GM12878 (cell line): Measurements from ENCODE around the gene TNIP1. TPM values are rescaled to one million over a fixed set of nuclear protein-coding genes. Genes with fewer than 3 reads are reported as not detected.
A peak's percentile ranks its signal among the peaks of the same experiment; 100 is the strongest.

Experiments used
- ATAC-seq: fragments of 200-7000 bp; cut with Tn5 transposase; 3 replicates; pipeline ENCODE4 v1.9.1; 2020; ENCODE audit warnings: mild to moderate bottlenecking, moderate library complexity
- BruUV-seq: library from RNA; stranded (reverse); fragments of 400-500 nt; replicated peaks from 2 replicates; lab custom pipeline; 2021; lab: Mats Ljungman, UMichigan
- CTCF ChIA-PET: fragments of 300-600 bp; sonication (Branson Sonifier 250); formaldehyde crosslinking; extraction: SDS; loops from one replicate; lab custom pipeline; 2021; ENCODE audit warnings: inconsistent platforms; lab: Yijun Ruan, JAX
- POLR2A ChIA-PET: fragments of 350-600 bp; formaldehyde crosslinking; extraction: SDS; loops from one replicate; lab custom pipeline; 2021; ENCODE audit warnings: inconsistent platforms; lab: Charles Lee
- RAD21 ChIA-PET: fragments of 300-600 bp; sonication (Branson Sonifier 250); formaldehyde crosslinking; loops from one replicate; lab custom pipeline; 2023; ENCODE audit warnings: antibody characterized with exemption; ENCODE audit not compliant: unreplicated experiment; lab: Charles Lee
- SMC1A ChIA-PET: fragments of 300-600 bp; sonication (Branson Sonifier 250); formaldehyde crosslinking; loops from one replicate; lab custom pipeline; 2023; ENCODE audit not compliant: unreplicated experiment, uncharacterized antibody; lab: Charles Lee
- DNase-seq: peaks from one replicate; pipeline ENCODE4 v3.0.0-alpha.2; 2011; ENCODE audit warnings: low read depth, low spot score
- FAIRE-seq: peaks from 3 replicates; lab custom pipeline; 2011; peaks lifted over from hg19 to GRCh38; lab: Jason Lieb, UNC
- H2AFZ ChIP-seq: 2 replicates; pipeline ENCODE4 v1.6.0; 2011; ENCODE audit warnings: low read depth, low read length, control low read depth; ENCODE audit not compliant: control insufficient read depth
- H3K27ac ChIP-seq: 2 replicates; pipeline ENCODE4 v1.5.1; 2011; ENCODE audit warnings: control low read depth; ENCODE audit not compliant: control insufficient read depth, insufficient read depth
- H3K27me3 ChIP-seq, 2 experiments: replicated peaks in 1 of 2; 2 replicates each; pipeline versions ENCODE4 v1.6.0 to v1.6.1; 2011; ENCODE audit warnings: low read length in 1 of 2; ENCODE audit not compliant: control insufficient read depth in 2 of 2, insufficient read depth in 2 of 2
- H3K36me3 ChIP-seq, 2 experiments: 2 replicates each; pipeline ENCODE4 v1.5.1; 2011; ENCODE audit warnings: low read length in 1 of 2; ENCODE audit not compliant: control insufficient read depth in 2 of 2, insufficient read depth in 2 of 2
- H3K4me1 ChIP-seq: 2 replicates; pipeline ENCODE4 v1.6.1; 2011; ENCODE audit warnings: mild to moderate bottlenecking, low read length, moderate library complexity, mixed read lengths; ENCODE audit not compliant: control insufficient read depth, insufficient read depth
- H3K4me2 ChIP-seq: 2 replicates; pipeline ENCODE4 v1.6.0; 2011; ENCODE audit warnings: control low read depth; ENCODE audit not compliant: control insufficient read depth, insufficient read depth
- H3K4me3 ChIP-seq: fragments of 200-600 bp; sonication (generic); 2 replicates; pipeline ENCODE4 v1.5.1; 2016
- H3K79me2 ChIP-seq: 2 replicates; pipeline ENCODE4 v1.6.0; 2011; ENCODE audit warnings: low read length; ENCODE audit not compliant: control insufficient read depth, insufficient read depth
- H3K9ac ChIP-seq: 2 replicates; pipeline ENCODE4 v1.8.0; 2011; ENCODE audit warnings: low read length, control low read depth, mixed read lengths; ENCODE audit not compliant: control insufficient read depth, insufficient read depth
- H3K9me3 ChIP-seq: replicated peaks from 3 replicates; pipeline ENCODE4 v1.5.1; 2011; ENCODE audit warnings: mild to moderate bottlenecking, low read length; ENCODE audit not compliant: control insufficient read depth, insufficient read depth
- H4K20me1 ChIP-seq: 2 replicates; pipeline ENCODE4 v1.6.0; 2011; ENCODE audit not compliant: control insufficient read depth, insufficient read depth
- BCL11A ChIP-seq: IDR thresholded peaks from 2 replicates; pipeline ENCODE4 v1.6.1; 2011; ENCODE audit warnings: low read depth, low read length
- BCL3 ChIP-seq: IDR thresholded peaks from 2 replicates; pipeline ENCODE4 v1.6.1; 2011; ENCODE audit warnings: borderline replicate concordance, low read depth, mild to moderate bottlenecking, moderate library complexity, low read length; ENCODE audit not compliant: insufficient read depth, poor library complexity, severe bottlenecking
- BHLHE40 ChIP-seq, 2 experiments: fragments of 450-650 bp in 1 of 2; IDR thresholded peaks; 2 replicates each; pipeline ENCODE4 v1.6.1; 2011 to 2017; ENCODE audit warnings: low read depth in 2 of 2, borderline replicate concordance in 1 of 2, improper control_type of control experiment in 1 of 2, low read length in 1 of 2, mild to moderate bottlenecking in 1 of 2
- CHD2 ChIP-seq: IDR thresholded peaks from 2 replicates; pipeline ENCODE4 v1.6.1; 2011; ENCODE audit warnings: low read depth, low read length, improper control_type of control experiment, borderline replicate concordance
- CREB1 ChIP-seq: IDR thresholded peaks from 2 replicates; pipeline ENCODE4 v1.6.1; 2012; ENCODE audit warnings: low read depth, mild to moderate bottlenecking, inconsistent platforms
- EED ChIP-seq: sonication (generic); IDR thresholded peaks from 2 replicates; pipeline ENCODE4 v1.6.1; 2016; ENCODE audit warnings: antibody characterized with exemption, low read depth
- EP300 ChIP-seq, 2 experiments: fragments of 150-350 bp in 1 of 2; IDR thresholded peaks; 2 replicates each; pipeline ENCODE4 v1.6.1; 2011 to 2012; ENCODE audit warnings: low read depth in 2 of 2, low read length in 2 of 2, borderline replicate concordance in 1 of 2, improper control_type of control experiment in 1 of 2, inconsistent platforms in 1 of 2; ENCODE audit not compliant: control insufficient read depth in 1 of 2
- FOXM1 ChIP-seq: IDR thresholded peaks from 2 replicates; pipeline ENCODE4 v1.6.1; 2012; ENCODE audit warnings: low read depth, mild to moderate bottlenecking, inconsistent platforms, low read length, moderate library complexity
- HCFC1 ChIP-seq: fragments of 150-350 bp; IDR thresholded peaks from 2 replicates; pipeline ENCODE4 v1.6.1; 2014; ENCODE audit warnings: low read length
- IKZF1 ChIP-seq: fragments of 450-650 bp; conservative IDR thresholded peaks from 2 replicates; pipeline ENCODE4 v1.6.1; 2017; ENCODE audit warnings: antibody characterized with exemption, mild to moderate bottlenecking
- IKZF2 ChIP-seq, 2 experiments: fragments of 450-650 bp; IDR thresholded peaks; 2 replicates each; pipeline ENCODE4 v1.6.1; 2017; ENCODE audit warnings: mild to moderate bottlenecking in 2 of 2, moderate library complexity in 2 of 2
- KAT2A ChIP-seq: conservative IDR thresholded peaks from 2 replicates; pipeline ENCODE4 v1.6.1; 2011; ENCODE audit warnings: low read depth, low read length; ENCODE audit not compliant: control insufficient read depth
- MTA3 ChIP-seq: IDR thresholded peaks from 2 replicates; pipeline ENCODE4 v1.6.1; 2012; ENCODE audit warnings: low read length, inconsistent platforms, borderline replicate concordance
- PML ChIP-seq: IDR thresholded peaks from 2 replicates; pipeline ENCODE4 v1.6.1; 2012; ENCODE audit warnings: low read length, inconsistent platforms
- POLR2AphosphoS5 ChIP-seq: IDR thresholded peaks from 2 replicates; pipeline ENCODE4 v1.6.1; 2011; ENCODE audit warnings: mild to moderate bottlenecking, low read length, inconsistent platforms
- RB1 ChIP-seq: fragments of 450-650 bp; formaldehyde crosslinking; IDR thresholded peaks from 2 replicates; pipeline ENCODE4 v1.6.1; 2017; ENCODE audit warnings: mild to moderate bottlenecking, borderline replicate concordance
- RCOR1 ChIP-seq: conservative IDR thresholded peaks from 2 replicates; pipeline ENCODE4 v1.6.1; 2012; ENCODE audit warnings: low read depth, low read length, improper control_type of control experiment
- RELB ChIP-seq: fragments of 450-650 bp; IDR thresholded peaks from 2 replicates; pipeline ENCODE4 v1.6.1; 2017; ENCODE audit warnings: low read depth, mild to moderate bottlenecking, moderate library complexity
- WGBS: methylation state at CpG from one replicate; pipeline ENCODE4 v1.1.6; 2016; ENCODE audit warnings: low lambda C conversion rate; ENCODE audit not compliant: insufficient replicate concordance, insufficient coverage; ENCODE audit errors: missing lambda C conversion rate; 5-methylcytosine and 5-hydroxymethylcytosine counted together
- in situ Hi-C: fragments of 300-500 bp; cut with MboI; formaldehyde crosslinking; loops from 9 replicates; pipeline ENCODE4 v1.14.3; 2018; ENCODE audit warnings: mixed read lengths
- intact Hi-C: fragments of 100-400 bp; cut with micrococcal nuclease; formaldehyde crosslinking; loops from one replicate; pipeline ENCODE4 v1.14.2; 2022; ENCODE audit not compliant: unreplicated experiment
- polyA plus RNA-seq, 11 experiments: library from polyadenylated mRNA; depleted of rRNA in 4 of 11; unstranded in 6 of 11; stranded (reverse) in 5 of 11; fragments of >200 nt; fragmentation: Nextera tagmentation in 4 of 11; fragmentation: Illumina TruSeq in 1 of 11; extraction: Ambion mirVana in 4 of 11; extraction: Trizol in 1 of 11; gene quantifications; 1 replicate in 1 of 11; 2 replicates in 10 of 11; pipeline versions ENCODE4 v1.2.1 to v1.2.3, GENCODE V29; 2011 to 2016; ENCODE audit warnings: inconsistent platforms in 2 of 11, missing spikeins in 2 of 11, low read depth in 1 of 11
- total RNA-seq, 4 experiments: library from RNA; depleted of rRNA in 3 of 4; stranded (reverse); fragments of >200 nt in 3 of 4; fragmentation: Illumina TruSeq in 1 of 4; extraction: Trizol in 1 of 4; gene quantifications; 2 replicates each; pipeline versions ENCODE4 v1.2.1 to v1.2.3, GENCODE V29; 2013 to 2021

The TNIP1 gene
- total and polyA plus RNA-seq, 10 of the 15 experiments (the other 5 are each of a cell fraction or from before 2014, with no cell fraction given): 4.4 to 279 (median 150) TPM

- Histone ChIP-seq H3K9me3 (no peaks in the 10 kb centered on the region), H3K4me1 (peaks cover 78% of the 10 kb centered on the region), H4K20me1 (no peaks in the 10 kb centered on the region), H3K27ac (peak overlapping the region; percentile 98), H3K27me3 (no peaks in the 10 kb centered on the region), H3K4me2 (peak overlapping the region; percentile 87; the same call in 1 of the 2 replicates), H3K79me2 (peaks cover 16% of the 10 kb centered on the region), H3K9ac (peak overlapping the region; percentile 69; the same call in 1 of the 2 replicates), H3K36me3 (peaks cover 4 to 13% of the 10 kb centered on the region in 2 experiments; a peak in 3 of 4 replicates), H3K4me3 (no peak overlapping the region), H2AFZ (no peak overlapping the region)
- CTCF ChIA-PET: interaction anchor here (0.9 to 6.3 kb wide), 5 partner anchors 12 to 47 kb away, joined by 3 to 78 read pairs (median 15); no protein-coding TSS in a partner anchor
- RAD21 ChIA-PET: interaction anchor here (1.1 to 5.7 kb wide), 7 partner anchors 11 to 58 kb away, joined by 3 to 94 read pairs (median 4); partner anchors contain the start of gene TNIP1
- POLR2A ChIA-PET: interaction anchor here (0.9 to 8.2 kb wide), 6 partner anchors 15 to 55 kb away, joined by 3 to 222 read pairs (median 4); partner anchors contain the start of gene TNIP1
- 61% methylated on average over 5 of the region's 5 CpGs for WGBS
- intact Hi-C loops: no loop called here
- no TSS peak for BruUV-seq
- FAIRE-seq (no peak), DNase-seq (no peak), ATAC-seq (peak; percentile 16)
- in situ Hi-C loops: no loop called here
- SMC1A ChIA-PET: interaction anchor here (0.7 to 6.0 kb wide), 16 partner anchors 11 to 118 kb away, joined by 3 to 125 read pairs (median 4); partner anchors contain the start of gene TNIP1
- peak; percentile 28 to 46; a peak in 2 of 4 replicates for TF ChIP-seq IKZF2 (IDR thresholded peaks at IDR 0.05)
- TF ChIP-seq BHLHE40 (IDR thresholded peaks at IDR 0.05; ENCODE audit: borderline replicate concordance in 1 of 2, low read depth in 2 of 2, low read length in 1 of 2): no peak
- peak; percentile 39 for TF ChIP-seq RELB
- TF ChIP-seq RB1: no peak
- TF ChIP-seq FOXM1: 0 out of 2 replicates have a peak, but pooled peaks have one; percentile 16
- peak; percentile 54 for TF ChIP-seq BCL3
- TF ChIP-seq PML: 0 out of 2 replicates have a peak, but pooled peaks have one; percentile 35
- no peak for TF ChIP-seq KAT2A
- TF ChIP-seq CHD2: 0 out of 2 replicates have a peak, but pooled peaks have one; percentile 27
- peak in 1 of 2 experiments; percentile 26; a peak in 1 of 4 replicates for TF ChIP-seq EP300 (IDR thresholded peaks at IDR 0.05; ENCODE audit: borderline replicate concordance in 1 of 2, control insufficient read depth in 1 of 2, low read depth in 2 of 2, low read length in 2 of 2)
- peak; percentile 55 for TF ChIP-seq IKZF1
- TF ChIP-seq EED: peak; percentile 33
- TF ChIP-seq MTA3: peak; percentile 50; the same call in 1 of the 2 replicates
- peak; percentile 49 for TF ChIP-seq POLR2AphosphoS5
- TF ChIP-seq CREB1: 0 out of 2 replicates have a peak, but pooled peaks have one; percentile 34
- no peak for TF ChIP-seq RCOR1
- TF ChIP-seq HCFC1: no peak
- TF ChIP-seq BCL11A: 0 out of 2 replicates have a peak, but pooled peaks have one; percentile 3
These were observed 14.6 kb upstream of the TNIP1 start for GRCh38 chr5:151095341-151096000.
